Ishikawa (cell line): ENCODE data around the gene MYO1E.

Experiments used
- EGR1 ChIP-seq: IDR thresholded peaks from 2 replicates; pipeline ENCODE4 v1.6.1; 2012
- EP300 ChIP-seq: IDR thresholded peaks from 2 replicates; pipeline ENCODE4 v1.6.1; 2012; ENCODE audit warnings: borderline replicate concordance
- RAD21 ChIP-seq: IDR thresholded peaks from 2 replicates; pipeline ENCODE4 v1.6.1; 2012; ENCODE audit warnings: low read depth
- TAF1 ChIP-seq: IDR thresholded peaks from 2 replicates; pipeline ENCODE4 v1.6.1; 2012; ENCODE audit warnings: low read depth, mild to moderate bottlenecking
- TF ChIP-seq, protein P1 (sequence below): IDR thresholded peaks from 2 replicates; pipeline ENCODE4 v1.6.1; 2012; ENCODE audit warnings: low read depth, mild to moderate bottlenecking
- TF ChIP-seq, protein P2 (sequence below): IDR thresholded peaks from 2 replicates; pipeline ENCODE4 v1.6.1; 2012

DNA sequence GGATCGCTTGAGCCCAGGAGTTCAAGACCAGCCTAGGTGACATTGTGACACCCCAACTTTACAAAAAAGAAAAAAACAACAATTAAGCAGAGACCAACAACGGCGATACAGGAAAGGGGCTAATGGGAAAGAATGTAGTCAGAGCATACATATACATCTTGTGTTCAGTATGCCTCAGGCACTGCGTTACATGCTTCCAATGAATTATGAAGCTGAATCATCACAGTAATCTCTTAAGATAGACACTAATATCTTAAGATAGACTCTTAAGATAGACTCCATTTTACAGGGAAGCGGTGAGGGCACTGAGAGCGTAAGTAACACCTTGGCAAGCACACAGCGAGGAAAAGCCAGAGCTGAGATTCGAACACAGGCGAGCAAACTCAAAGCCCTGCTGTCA is 172.1 kb downstream of the MYO1E start:
- TF ChIP-seq, protein P1, sequence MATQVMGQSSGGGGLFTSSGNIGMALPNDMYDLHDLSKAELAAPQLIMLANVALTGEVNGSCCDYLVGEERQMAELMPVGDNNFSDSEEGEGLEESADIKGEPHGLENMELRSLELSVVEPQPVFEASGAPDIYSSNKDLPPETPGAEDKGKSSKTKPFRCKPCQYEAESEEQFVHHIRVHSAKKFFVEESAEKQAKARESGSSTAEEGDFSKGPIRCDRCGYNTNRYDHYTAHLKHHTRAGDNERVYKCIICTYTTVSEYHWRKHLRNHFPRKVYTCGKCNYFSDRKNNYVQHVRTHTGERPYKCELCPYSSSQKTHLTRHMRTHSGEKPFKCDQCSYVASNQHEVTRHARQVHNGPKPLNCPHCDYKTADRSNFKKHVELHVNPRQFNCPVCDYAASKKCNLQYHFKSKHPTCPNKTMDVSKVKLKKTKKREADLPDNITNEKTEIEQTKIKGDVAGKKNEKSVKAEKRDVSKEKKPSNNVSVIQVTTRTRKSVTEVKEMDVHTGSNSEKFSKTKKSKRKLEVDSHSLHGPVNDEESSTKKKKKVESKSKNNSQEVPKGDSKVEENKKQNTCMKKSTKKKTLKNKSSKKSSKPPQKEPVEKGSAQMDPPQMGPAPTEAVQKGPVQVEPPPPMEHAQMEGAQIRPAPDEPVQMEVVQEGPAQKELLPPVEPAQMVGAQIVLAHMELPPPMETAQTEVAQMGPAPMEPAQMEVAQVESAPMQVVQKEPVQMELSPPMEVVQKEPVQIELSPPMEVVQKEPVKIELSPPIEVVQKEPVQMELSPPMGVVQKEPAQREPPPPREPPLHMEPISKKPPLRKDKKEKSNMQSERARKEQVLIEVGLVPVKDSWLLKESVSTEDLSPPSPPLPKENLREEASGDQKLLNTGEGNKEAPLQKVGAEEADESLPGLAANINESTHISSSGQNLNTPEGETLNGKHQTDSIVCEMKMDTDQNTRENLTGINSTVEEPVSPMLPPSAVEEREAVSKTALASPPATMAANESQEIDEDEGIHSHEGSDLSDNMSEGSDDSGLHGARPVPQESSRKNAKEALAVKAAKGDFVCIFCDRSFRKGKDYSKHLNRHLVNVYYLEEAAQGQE: no peak
- TF ChIP-seq TAF1 (no peak), RAD21 (no peak), EP300 (no peak), EGR1 (no peak)
- TF ChIP-seq, protein P2, sequence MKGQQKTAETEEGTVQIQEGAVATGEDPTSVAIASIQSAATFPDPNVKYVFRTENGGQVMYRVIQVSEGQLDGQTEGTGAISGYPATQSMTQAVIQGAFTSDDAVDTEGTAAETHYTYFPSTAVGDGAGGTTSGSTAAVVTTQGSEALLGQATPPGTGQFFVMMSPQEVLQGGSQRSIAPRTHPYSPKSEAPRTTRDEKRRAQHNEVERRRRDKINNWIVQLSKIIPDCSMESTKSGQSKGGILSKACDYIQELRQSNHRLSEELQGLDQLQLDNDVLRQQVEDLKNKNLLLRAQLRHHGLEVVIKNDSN: no peak
